NK-92 (cell line): Measurements from ENCODE around the gene DNAJC8.

Source experiments
- DNase-seq: peaks from one replicate; lab custom pipeline; 2025; ENCODE audit not compliant: unreplicated experiment; lab: John Stamatoyannopoulos, UW

DNAJC8 gene, protein sequence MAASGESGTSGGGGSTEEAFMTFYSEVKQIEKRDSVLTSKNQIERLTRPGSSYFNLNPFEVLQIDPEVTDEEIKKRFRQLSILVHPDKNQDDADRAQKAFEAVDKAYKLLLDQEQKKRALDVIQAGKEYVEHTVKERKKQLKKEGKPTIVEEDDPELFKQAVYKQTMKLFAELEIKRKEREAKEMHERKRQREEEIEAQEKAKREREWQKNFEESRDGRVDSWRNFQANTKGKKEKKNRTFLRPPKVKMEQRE

DNA sequence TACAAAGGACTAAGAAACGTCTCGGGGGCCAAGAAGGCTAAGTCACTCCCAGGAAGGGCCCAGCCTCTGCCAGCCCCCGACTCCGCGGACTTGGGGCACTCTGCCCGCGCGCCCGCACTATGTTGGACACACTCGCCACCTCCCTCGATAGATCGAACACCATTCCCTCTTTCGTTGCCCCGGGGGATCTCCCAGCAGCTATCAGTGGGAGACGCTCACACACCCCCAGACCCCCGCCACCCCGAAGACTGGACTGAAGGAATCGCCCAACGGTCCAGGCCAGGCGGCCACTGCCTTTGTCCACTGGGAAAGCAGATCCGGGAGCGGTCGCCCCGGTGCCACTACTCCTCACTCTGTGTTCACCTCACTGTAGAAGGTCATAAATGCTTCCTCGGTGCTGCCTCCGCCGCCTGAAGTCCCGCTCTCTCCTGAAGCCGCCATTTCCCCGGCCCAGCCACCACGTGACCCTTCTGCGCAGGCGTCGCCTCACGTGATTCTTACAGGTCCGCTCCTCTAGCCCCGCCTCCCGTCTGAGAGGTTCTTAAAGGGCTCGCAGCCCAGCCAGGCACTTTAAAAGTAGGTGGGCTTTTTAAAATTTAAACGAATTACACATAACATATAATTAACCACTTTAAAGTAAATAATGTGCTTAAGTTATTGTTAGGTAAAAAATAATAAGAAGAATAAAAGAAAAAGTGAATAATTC, at the start of gene DNAJC8:
DNAJC8 (minus strand) TSS at position 472 of the 706 bp plus-strand sequence; CDS start at position 441, 31 bp downstream.
- peak; percentile 61 for DNase-seq

DNA sequence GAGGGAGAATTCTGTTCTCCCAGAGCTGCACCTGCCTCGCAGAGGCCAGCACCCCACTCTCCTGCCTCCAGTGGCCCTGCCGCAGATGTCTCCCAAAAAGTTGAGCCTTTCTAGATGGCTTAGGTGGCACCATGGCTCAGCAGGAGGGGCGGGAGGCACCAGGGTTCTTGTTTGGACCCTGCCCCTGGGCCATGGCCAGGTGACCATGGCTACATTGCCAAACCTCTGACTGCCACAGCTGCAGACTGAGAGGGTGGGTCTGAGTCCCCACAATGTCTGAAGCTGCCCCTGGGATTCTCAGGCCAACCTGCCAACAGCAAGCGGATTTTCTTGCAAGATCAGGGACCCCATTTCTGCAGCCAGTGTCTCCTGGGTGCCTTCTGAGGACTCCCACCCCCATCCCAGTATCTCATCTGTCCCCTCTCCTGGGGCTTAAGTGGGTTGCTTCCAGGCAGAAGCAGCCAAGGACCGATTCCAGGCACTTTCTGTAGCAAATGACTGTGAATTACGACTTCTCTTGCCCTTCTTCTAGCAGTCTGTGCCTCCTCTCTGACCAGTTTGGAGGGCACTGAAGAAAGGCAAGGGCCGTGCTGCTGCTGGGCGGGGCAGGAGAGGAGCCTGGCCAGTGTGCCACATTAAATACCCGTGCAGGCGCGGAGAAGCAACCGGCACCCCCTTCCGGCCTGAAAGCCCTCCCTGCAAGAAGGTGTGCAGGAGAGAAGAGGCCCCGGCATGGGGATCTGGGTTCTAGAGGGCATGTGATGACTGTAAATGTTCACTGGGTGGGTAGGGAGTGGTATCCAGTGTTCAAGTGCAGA, 49.0 kb upstream of the DNAJC8 start:
- no peak for DNase-seq

DNA sequence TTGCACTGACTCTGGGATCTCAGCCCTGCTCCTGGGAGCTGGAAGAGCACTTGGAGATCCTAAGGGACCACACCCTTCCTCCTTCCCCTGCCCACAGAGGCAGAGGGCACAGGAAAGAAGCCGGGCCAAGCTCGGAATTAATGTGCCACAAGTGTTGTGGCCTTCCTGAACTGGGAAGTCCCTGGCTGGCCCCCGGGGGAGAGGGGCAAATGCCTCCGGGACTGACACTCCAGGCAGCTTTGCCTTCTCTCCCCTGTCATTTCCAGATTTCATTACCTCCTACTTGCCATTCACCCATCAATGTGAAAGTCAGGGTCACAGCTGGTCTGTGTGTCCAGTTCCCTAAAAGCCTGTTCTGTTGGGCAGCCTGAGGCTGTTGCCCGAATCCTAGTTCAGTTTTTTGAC, 48.1 kb upstream of the DNAJC8 start:
- DNase-seq: no peak

DNA sequence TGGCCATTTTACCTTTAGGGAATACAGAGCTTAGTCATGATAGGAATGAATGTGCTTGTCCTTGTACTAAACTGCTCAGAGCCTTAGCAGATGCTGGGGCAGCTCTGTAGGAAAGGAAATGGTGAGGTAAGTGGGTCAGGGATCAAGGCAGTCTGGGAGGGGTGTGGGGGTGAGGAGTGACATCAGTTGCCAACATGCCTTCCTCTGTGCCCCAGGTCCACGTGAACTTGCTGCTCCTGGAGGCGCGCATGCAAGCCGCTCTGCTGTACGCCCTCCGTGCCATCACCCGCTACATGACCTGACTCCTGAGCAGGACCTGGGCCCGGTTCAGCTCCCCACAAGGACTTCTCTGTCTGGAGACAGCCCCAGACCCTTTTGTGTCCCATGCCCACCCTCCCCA, 47.7 kb upstream of the DNAJC8 start:
- no peak for DNase-seq

DNA sequence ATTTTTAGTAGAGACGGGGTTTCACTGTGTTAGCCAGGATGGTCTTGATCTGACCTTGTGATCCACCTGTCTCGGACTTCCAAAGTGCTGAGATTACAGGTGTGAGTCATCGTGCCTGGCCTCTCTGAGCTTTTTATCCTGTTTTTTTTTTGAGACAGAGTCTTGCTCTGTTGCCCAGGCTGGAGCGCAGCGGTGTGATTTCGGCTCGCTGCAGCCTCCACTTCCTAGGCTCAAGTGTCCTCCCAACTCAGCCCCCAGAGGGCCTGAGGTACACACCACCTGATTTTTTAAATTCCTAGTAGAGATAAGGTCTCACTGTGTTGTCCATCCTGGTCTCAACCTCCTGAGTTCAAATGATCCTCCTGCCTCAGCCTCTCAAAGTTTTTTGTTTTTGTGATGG, 46.9 kb upstream of the DNAJC8 start:
- no peak for DNase-seq

DNA sequence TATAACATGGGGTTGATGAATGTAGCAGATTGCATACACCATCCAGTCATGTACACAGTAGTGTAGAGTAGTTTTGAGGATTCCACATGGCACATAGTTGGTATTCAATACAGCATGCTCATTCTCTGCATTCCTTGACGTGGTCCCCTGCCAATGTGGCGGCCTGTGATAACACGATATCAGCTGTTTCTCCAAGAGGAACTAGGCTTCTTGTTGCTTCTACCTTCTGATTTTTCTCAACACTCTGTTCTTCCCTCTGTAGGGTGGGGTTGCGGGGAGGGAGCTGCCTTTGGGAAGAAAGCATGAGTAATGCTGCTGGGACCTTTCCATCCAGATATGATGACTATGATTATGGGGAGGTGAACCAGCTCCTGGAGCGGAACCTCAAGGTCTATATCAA, 45.9 kb upstream of the DNAJC8 start:
- DNase-seq: no peak

DNA sequence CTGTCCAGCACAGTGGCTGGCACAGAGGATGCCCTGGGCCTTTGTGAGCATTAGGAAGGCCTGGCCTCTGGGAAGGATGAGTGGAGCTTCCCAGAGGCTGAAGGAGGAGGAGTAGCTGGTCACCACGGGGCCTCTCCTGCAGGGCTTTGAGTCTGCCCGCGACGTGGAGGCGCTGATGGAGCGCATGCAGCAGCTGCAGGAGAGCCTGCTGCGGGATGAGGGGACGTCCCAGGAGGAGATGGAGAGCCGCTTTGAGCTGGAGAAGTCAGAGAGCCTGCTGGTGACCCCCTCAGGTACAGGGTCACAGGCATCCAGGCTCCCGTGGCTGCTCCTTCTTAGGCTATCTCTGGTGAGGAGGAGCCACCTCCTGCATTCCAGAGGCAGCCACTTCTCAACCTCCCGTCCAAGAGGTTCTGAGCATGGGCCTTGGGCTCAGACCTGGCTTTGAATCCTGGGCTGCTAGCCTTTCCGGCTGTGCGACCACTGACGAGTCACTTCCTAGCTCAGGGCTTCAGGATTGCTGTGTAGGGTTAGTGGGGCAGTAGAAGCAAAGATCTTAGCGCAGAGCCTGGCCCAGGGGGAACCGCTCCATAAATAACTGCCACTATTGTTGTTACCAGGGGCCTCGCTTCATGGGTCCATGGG, 40.5 kb upstream of the DNAJC8 start:
- no peak for DNase-seq

DNA sequence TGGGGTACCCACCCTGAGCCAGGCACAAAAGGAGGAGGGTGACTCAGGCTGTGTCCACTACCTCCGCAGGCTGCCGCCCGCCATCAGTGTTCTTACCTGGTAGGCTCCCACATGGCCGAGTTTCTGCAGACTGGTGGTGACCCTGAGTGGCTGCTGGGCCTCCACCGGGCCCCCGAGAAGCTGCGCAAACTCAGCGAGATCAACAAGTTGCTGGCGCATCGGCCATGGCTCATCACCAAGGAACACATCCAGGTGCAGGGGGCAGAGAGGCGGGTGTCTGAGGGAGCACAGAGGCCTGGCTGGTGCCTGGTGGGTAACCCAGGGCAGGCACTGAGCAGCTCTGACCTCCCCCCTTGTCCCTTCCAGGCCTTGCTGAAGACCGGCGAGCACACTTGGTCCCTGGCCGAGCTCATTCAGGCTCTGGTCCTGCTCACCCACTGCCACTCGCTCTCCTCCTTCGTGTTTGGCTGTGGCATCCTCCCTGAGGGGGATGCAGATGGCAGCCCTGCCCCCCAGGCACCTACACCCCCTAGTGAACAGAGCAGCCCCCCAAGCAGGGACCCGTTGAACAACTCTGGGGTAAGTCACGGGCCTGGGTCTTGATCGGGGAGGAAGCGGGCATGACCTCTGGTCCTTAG, 39.5 kb upstream of the DNAJC8 start:
- DNase-seq: no peak

DNA sequence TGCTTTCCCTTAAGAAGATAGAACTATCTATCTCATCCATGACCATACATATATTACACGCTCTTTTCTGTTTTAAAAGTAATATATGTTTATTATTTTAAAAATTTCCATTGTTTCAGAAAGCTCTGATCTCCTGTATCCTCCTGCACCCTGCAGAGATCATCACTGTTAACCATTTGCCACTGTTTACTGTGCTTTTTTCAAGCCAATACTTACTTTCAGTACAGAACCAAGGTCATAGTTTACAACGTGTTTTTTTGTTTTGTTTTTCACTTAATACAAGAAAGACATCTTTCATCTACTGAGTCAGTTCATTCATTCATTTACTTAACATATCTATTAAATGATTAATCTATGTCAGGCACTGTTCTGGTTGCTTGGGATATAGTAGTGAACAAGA, 36.7 kb upstream of the DNAJC8 start:
- no peak for DNase-seq

DNA sequence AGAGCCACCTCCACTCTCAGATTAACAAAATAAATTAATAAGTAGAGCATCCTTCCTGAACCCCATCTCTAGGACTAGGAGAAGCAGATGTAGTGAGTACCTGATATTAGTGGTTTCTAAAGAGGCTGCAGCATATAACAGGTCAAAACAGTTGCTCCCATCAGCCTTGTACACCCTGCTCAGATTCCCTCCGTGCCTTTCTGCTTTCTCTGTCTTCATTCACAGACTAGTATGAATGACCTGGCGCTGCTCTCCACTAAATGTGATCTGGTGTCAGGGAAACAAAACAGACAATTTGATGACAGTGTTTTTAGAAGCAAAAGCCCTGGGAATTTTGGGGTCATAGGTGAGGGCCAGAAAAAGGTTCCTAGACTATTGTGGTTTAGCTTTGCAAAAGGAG, 34.8 kb upstream of the DNAJC8 start:
- no peak for DNase-seq

DNA sequence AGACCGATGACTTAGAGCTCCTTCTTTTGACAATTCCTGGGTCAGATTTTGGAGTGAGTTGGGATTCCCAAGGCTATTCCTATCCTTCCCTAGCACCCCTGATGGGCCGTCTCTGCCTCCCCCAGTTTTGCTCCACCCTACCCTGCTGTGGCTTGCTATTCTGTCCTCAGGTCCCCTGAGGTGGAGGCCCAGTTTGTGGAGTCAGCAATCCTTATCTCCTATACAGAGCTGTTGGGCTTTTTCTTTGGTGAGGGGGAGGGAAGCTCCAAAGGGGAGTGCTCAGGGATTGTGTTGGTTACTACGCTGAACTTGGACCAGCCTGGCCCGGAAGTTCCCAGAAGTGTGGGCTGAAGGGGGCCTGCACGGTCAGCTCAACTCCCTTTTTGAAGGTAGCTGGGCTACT, 34.1 kb upstream of the DNAJC8 start:
- DNase-seq: no peak

DNA sequence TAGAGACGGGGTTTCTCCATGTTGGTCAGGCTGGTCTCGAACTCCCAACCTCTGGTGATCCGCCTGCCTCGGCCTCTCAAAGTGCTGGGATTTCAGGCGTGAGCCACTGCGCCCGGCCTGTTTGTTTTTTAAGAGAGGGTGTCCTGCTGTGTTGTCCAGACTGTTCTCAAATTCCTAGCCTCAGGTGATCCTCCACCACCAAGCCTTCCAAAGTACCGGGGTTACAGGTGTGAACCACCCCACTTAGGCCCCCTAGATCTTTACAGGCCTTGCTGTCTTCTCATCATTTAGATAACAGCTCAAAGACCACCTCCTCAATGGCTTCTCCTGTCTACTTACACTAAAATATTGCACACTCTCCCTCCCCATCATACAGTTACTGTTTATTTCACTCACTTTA, 32.7 kb upstream of the DNAJC8 start:
- no peak for DNase-seq

DNA sequence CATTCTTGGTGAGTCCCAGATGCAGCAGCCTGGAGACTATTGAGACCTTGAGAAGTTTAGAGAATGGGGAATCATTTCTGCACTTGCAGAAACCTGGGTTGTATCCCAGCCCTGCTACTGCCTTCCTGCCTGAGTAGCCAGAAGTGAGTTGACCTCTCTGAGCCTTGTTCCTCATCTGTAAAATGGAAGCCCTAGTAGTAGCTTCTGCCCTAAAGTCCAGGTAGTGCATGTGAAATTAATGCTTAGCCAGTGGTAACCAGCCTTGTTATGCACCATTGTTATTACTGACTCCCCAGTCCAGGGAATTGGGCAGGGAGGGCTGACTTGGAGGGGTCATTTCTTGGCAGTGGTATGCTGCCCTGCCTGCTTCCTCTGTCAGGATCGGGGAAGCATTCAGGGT, 32.1 kb upstream of the DNAJC8 start:
- no peak for DNase-seq

DNA sequence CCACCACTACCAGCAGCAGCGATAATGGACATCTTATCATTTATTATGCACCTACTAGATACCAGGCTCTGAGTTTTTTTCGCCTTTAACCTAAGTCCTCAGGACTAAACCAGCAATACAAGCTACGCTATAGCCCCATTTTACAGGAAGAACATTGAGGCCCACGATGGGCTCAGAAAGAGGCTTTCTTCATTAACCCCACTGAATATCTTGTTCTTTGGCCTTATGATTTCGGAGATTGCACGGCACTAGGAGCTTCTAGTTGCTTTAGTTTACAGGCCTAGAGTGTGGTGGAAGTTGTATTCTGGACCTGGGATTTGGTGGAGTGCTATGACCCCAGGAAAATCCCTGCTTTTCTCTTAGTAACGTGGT, 28.0 kb upstream of the DNAJC8 start:
- DNase-seq: no peak

DNA sequence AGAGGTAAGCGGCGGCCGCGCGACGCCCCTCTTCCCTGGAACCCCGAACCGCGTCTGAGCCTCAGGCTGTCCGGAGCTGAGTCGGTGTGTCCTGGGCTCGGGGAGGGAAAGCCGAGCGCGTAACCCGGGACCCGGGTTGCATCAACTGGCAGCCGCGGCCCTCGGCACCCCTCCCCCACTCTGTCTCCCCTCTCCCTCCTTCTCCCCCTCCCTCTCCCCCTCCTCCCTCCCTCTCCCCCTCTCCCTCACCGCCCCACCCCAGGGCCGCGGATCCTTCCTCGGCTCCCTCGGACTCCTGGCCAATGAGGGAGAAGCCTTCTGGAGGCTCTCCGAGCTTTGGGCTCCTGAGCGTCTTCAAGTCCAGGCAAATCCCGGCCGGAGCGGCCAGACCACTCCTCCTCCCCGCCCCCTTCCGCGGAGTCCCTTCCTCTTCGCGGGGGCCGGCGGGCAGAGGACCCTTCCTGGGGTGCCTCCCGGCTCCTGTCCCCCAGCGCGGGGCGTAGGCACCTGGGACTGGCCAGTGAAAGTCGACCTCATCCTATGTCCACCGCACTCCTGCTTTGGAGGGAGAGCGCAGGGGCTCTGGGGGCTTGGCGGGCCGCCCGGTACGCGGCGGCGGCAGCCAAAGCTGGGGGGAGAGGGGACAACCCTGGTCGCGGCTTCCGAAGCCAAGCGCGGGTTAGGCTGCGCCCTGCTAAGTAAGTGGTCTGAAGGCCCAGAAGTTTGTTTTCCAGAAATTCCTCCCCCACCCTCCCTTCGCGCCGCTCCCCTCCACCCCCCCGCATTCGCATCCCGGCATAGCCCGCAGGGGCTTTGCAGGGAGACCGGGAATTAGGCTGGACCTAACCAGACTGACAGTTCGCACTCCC, 27.3 kb upstream of the DNAJC8 start:
- no peak for DNase-seq

DNA sequence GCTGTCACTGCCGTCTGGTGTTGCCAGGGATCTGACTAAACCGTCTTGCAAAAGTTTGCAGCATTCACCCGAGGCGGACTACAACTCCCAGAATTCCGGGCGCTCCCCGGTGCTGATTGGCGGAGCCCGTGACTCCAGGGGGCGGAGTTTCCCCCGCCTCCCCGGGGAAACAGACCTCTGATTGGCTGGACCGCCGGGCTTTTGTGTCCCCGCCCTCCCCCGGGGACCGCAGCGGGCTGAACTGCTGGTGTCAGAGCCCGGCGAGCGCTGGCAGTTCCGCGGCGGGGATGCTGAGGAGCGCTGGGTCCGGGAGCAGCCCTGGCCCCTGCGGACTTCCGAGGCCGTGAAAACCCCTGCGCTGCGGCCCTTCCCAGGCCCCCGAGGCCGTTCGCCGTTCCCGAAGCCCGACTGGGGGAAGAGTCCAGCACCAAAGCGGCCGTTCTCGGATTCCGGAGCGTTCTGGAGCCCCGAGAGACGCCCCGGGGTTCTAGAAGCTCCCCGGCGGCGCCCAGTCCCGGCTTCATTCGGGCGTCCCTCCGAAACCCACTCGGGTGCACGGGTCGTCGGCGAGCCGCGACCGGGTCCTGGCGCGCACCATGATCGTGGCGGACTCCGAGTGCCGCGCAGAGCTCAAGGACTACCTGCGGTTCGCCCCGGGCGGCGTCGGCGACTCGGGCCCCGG, 26.6 kb upstream of the DNAJC8 start, which contains the start of gene SESN2:
SESN2 (plus strand) TSS at position 267 of the 682 bp plus-strand sequence; CDS start at position 597, 330 bp downstream.
- peak; percentile 63 for DNase-seq

DNA sequence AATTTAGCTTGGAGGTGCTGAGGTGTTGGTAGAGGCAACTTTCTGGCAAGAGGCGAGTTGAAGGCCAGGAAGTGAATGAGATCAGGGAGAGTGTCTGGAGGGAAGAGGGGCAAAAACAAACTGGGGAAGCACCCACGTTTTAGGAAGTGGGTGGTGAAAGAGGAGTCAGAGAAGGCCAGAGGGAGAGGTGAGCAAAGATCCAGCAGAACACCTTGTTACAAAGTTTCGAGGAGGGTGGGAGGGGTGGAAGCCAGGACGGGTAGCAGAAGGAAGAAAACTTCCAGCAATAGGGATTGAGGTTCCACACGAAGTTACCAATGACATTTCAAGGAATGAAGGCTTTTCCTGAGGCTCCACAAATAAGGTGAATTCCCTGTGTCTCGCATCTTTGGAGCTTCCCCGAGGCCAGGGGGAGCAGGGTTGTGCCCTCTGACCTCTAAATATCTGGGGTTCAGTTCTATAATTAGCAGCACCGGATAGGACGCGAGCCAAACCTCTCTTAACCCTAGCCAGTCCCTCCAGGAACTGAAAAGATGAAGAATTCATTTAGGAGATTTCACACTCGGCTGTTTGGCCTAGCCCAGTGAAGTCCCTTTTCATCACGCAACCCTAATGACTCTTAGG, 25.9 kb upstream of the DNAJC8 start:
- DNase-seq: no peak

DNA sequence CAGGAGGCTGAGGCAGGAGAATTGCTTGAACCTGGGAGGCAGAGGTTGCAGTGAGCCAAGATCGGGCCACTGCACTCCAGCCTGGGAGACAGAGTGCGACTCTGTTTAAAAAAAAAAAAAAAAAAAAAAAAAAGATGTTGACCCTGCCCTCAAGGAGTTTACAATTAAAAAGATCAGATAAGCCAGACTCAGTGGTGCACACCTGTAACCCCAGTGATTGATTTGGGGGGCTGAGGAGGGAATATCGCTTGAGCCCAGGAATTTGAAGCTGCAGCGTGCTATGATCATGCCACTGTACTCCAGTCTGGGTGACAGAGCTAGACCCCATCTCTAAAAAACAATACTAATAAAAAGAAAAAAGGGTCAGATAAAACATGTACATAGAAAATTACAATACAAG, 24.9 kb upstream of the DNAJC8 start:
- no peak for DNase-seq
